HEK293T (cell line): Measurements from ENCODE around the gene KANSL1L.

ENCODE experiments used
- ARNT ChIP-seq: fragments of 450-650 bp; IDR thresholded peaks from 2 replicates; pipeline ENCODE4 v1.6.1; 2017; ENCODE audit warnings: mild to moderate bottlenecking
- BHLHE40 ChIP-seq: fragments of 450-650 bp; IDR thresholded peaks from 2 replicates; pipeline ENCODE4 v1.6.1; 2016; ENCODE audit warnings: mild to moderate bottlenecking, moderate library complexity, borderline replicate concordance
- CTBP1 ChIP-seq: fragments of 450-650 bp; IDR thresholded peaks from 2 replicates; pipeline ENCODE4 v1.6.1; 2016; ENCODE audit warnings: borderline replicate concordance
- ELF4 ChIP-seq: fragments of 450-650 bp; IDR thresholded peaks from 2 replicates; pipeline ENCODE4 v1.6.1; 2017; ENCODE audit warnings: antibody characterized with exemption
- FOXA1 ChIP-seq: fragments of 450-650 bp; IDR thresholded peaks from 2 replicates; pipeline ENCODE4 v1.6.1; 2016; ENCODE audit warnings: mild to moderate bottlenecking
- FOXM1 ChIP-seq: fragments of 450-650 bp; IDR thresholded peaks from 2 replicates; pipeline ENCODE4 v1.6.1; 2017; ENCODE audit warnings: mild to moderate bottlenecking, borderline replicate concordance
- HDGF ChIP-seq: fragments of 450-650 bp; IDR thresholded peaks from 2 replicates; pipeline ENCODE4 v1.6.1; 2017; ENCODE audit warnings: antibody characterized with exemption, borderline replicate concordance
- PKNOX1 ChIP-seq: fragments of 450-650 bp; IDR thresholded peaks from 2 replicates; pipeline ENCODE4 v1.6.1; 2016
- SP1 ChIP-seq: fragments of 450-650 bp; IDR thresholded peaks from 2 replicates; pipeline ENCODE4 v1.6.1; 2017
- SUZ12 ChIP-seq: fragments of 450-650 bp; IDR thresholded peaks from 2 replicates; pipeline ENCODE4 v1.6.1; 2016; ENCODE audit warnings: mild to moderate bottlenecking
- TARDBP ChIP-seq: fragments of 450-650 bp; IDR thresholded peaks from 2 replicates; pipeline ENCODE4 v1.6.1; 2016
- ZNF384 ChIP-seq: fragments of 450-650 bp; IDR thresholded peaks from 2 replicates; pipeline ENCODE4 v1.6.1; 2016

GRCh38 chr2:210020138-210020537 lies 151.1 kb downstream of the KANSL1L start:
- TF ChIP-seq BHLHE40 (no peak), FOXA1 (no peak), FOXM1 (no peak), ZNF384 (no peak), SP1 (no peak), TARDBP (no peak), HDGF (no peak), CTBP1 (no peak), PKNOX1 (no peak), SUZ12 (no peak), ARNT (no peak), ELF4 (no peak)
